ENCODE results near the gene EFNA2.
"Not testable (repeated sequence)": the region's sequence is repeated elsewhere in the genome, so short reads cannot be mapped to it uniquely, and the experiment has no call there.

EFNA2 gene

GRCh38 chr19:1298235-1298634 lies 12.6 kb downstream of the EFNA2 start:
- no peak for DNase-seq (ENCODE audit: low spot score)

GRCh38 chr19:1299801-1300200 lies 14.1 kb downstream of the EFNA2 start:
- DNase-seq (ENCODE audit: low spot score), result no peak

- DNase-seq (ENCODE audit: low spot score), result no peak
These were observed 15.2 kb downstream of the EFNA2 start for GRCh38 chr19:1300744-1301490.

GRCh38 chr19:1302533-1303239 lies 17.0 kb downstream of the EFNA2 start:
- no peak for DNase-seq (ENCODE audit: low spot score)

- DNase-seq (ENCODE audit: low spot score), result no peak
These were observed 18.7 kb downstream of the EFNA2 start for GRCh38 chr19:1304197-1304924.

GRCh38 chr19:1305354-1305753 lies 19.7 kb downstream of the EFNA2 start:
- not testable (repeated sequence) for DNase-seq (ENCODE audit: low spot score)

- no peak for DNase-seq (ENCODE audit: low spot score)
These were observed 21.6 kb downstream of the EFNA2 start for GRCh38 chr19:1307320-1307719.

GRCh38 chr19:1307755-1308303 lies 22.2 kb downstream of the EFNA2 start:
- DNase-seq (ENCODE audit: low spot score), result no peak

GRCh38 chr19:1308718-1309117 lies 23.0 kb downstream of the EFNA2 start:
- DNase-seq (ENCODE audit: low spot score), result no peak

- DNase-seq (ENCODE audit: low spot score), result no peak
These were observed 24.5 kb downstream of the EFNA2 start for GRCh38 chr19:1309977-1310852.

- peak; percentile 71 for DNase-seq (ENCODE audit: low spot score)
These were observed 25.1 kb downstream of the EFNA2 start for GRCh38 chr19:1310853-1311180.

GRCh38 chr19:1311543-1312091 lies 25.9 kb downstream of the EFNA2 start:
- DNase-seq (ENCODE audit: low spot score), result no peak

- peak; percentile 76 for DNase-seq (ENCODE audit: low spot score)
These were observed 27.4 kb downstream of the EFNA2 start for GRCh38 chr19:1312767-1313694.

- DNase-seq (ENCODE audit: low spot score), result peak; percentile 54
These were observed 28.3 kb downstream of the EFNA2 start for GRCh38 chr19:1313695-1314613.

- DNase-seq (ENCODE audit: low spot score), result peak; percentile 74
These were observed 29.9 kb downstream of the EFNA2 start for GRCh38 chr19:1315470-1316166.

GRCh38 chr19:1316466-1316865 lies 30.8 kb downstream of the EFNA2 start:
- DNase-seq (ENCODE audit: low spot score), result no peak

GRCh38 chr19:1317274-1318003 lies 31.8 kb downstream of the EFNA2 start:
- no peak for DNase-seq (ENCODE audit: low spot score)

Data from ecto neural progenitor cell (in vitro differentiated cells).